Neural cell (in vitro differentiated cells): ENCODE results near the gene MUC6. TPM values are rescaled to one million over a fixed set of nuclear protein-coding genes. Genes with fewer than 3 reads are reported as not detected.

Source experiments
- H2AFZ ChIP-seq: fragments of 200-600, 300-800 bp; sonication (generic), shearing (Covaris generic); 2 replicates; pipeline ENCODE4 v1.6.0; 2014; ENCODE audit warnings: low read depth, mild to moderate bottlenecking, antibody characterized with exemption, low read length, moderate library complexity
- H3F3A ChIP-seq: fragments of 200-600 bp; shearing (Covaris generic); 2 replicates; pipeline ENCODE4 v1.6.1; 2016; ENCODE audit warnings: mild to moderate bottlenecking, moderate library complexity, mixed read lengths, antibody characterized with exemption, low read length; ENCODE audit not compliant: insufficient read depth, poor library complexity, severe bottlenecking
- H3K27ac ChIP-seq: fragments of 200-600, 300-800 bp; sonication (generic), shearing (Covaris generic); 2 replicates; pipeline ENCODE4 v1.5.1; 2014; ENCODE audit warnings: mild to moderate bottlenecking, low read length, moderate library complexity
- H3K27me3 ChIP-seq: fragments of 300-800, 200-600 bp; sonication (generic), shearing (Covaris generic); 2 replicates; pipeline ENCODE4 v1.6.0; 2014; ENCODE audit warnings: mild to moderate bottlenecking, low read depth, low read length, moderate library complexity; ENCODE audit not compliant: insufficient read depth
- H3K36me3 ChIP-seq: fragments of 300-800, 200-600 bp; sonication (generic), shearing (Covaris generic); 2 replicates; pipeline ENCODE4 v1.5.1; 2014; ENCODE audit warnings: mild to moderate bottlenecking, antibody characterized with exemption, low read length, moderate library complexity; ENCODE audit not compliant: insufficient read depth
- H3K4me2 ChIP-seq: fragments of 300-800, 200-600 bp; sonication (generic), shearing (Covaris generic); 2 replicates; pipeline ENCODE4 v1.6.0; 2014; ENCODE audit warnings: mild to moderate bottlenecking, low read length
- H3K4me3 ChIP-seq: fragments of 300-800, 200-600 bp; sonication (generic), shearing (Covaris generic); 2 replicates; pipeline ENCODE4 v1.5.1; 2014; ENCODE audit warnings: mild to moderate bottlenecking, low read length, moderate library complexity
- H3K79me2 ChIP-seq: fragments of 200-600 bp; shearing (Covaris generic); replicated peaks from 2 replicates; pipeline ENCODE4 v1.6.0; 2014; ENCODE audit warnings: mild to moderate bottlenecking, low read length, moderate library complexity; ENCODE audit not compliant: insufficient read depth
- H3K9ac ChIP-seq: fragments of 300-800, 200-600 bp; sonication (generic), shearing (Covaris generic); 2 replicates; pipeline ENCODE4 v1.6.1; 2016; ENCODE audit warnings: mild to moderate bottlenecking, low read length, mixed read lengths
- H3K9me2 ChIP-seq: fragments of 200-600 bp; shearing (Covaris generic); 2 replicates; pipeline ENCODE4 v1.6.1; 2016; ENCODE audit warnings: mild to moderate bottlenecking, low read length, mixed read lengths; ENCODE audit not compliant: insufficient read depth
- H3K9me3 ChIP-seq: fragments of 200-600, 300-800 bp; sonication (generic), shearing (Covaris generic); 2 replicates; pipeline ENCODE4 v1.6.1; 2016; ENCODE audit warnings: mild to moderate bottlenecking, mixed run types, low read length, moderate library complexity, mixed read lengths
- H4K20me1 ChIP-seq: fragments of 200-600 bp; shearing (Covaris generic); 2 replicates; pipeline ENCODE4 v1.6.1; 2016; ENCODE audit warnings: mild to moderate bottlenecking, mixed run types; ENCODE audit not compliant: insufficient read depth
- EP300 ChIP-seq: fragments of 450-650 bp; conservative IDR thresholded peaks from 2 replicates; pipeline ENCODE4 v1.6.1; 2014; ENCODE audit warnings: antibody characterized with exemption, mild to moderate bottlenecking, moderate library complexity; ENCODE audit not compliant: poor library complexity, severe bottlenecking
- EZH2 ChIP-seq: fragments of 200-600, 300-800 bp; shearing (Covaris generic), sonication (generic); IDR thresholded peaks from 2 replicates; pipeline ENCODE4 v1.6.1; 2014; ENCODE audit warnings: antibody characterized with exemption, low read length, borderline replicate concordance, mild to moderate bottlenecking; ENCODE audit not compliant: insufficient read depth, poor library complexity, severe bottlenecking
- MXI1 ChIP-seq: fragments of 450-650 bp; conservative IDR thresholded peaks from 2 replicates; pipeline ENCODE4 v1.6.1; 2014; ENCODE audit warnings: antibody characterized with exemption, mild to moderate bottlenecking; ENCODE audit not compliant: poor library complexity, severe bottlenecking
- POLR2AphosphoS5 ChIP-seq: IDR thresholded peaks from 2 replicates; pipeline ENCODE4 v1.6.1; 2012
- RAD21 ChIP-seq: fragments of 450-650 bp; conservative IDR thresholded peaks from 2 replicates; pipeline ENCODE4 v1.6.1; 2014; ENCODE audit warnings: antibody characterized with exemption, mild to moderate bottlenecking, moderate library complexity
- SMC3 ChIP-seq: fragments of 450-650 bp; conservative IDR thresholded peaks from 2 replicates; pipeline ENCODE4 v1.6.1; 2014; ENCODE audit warnings: antibody characterized with exemption, mild to moderate bottlenecking, moderate library complexity; ENCODE audit not compliant: poor library complexity
- polyA plus RNA-seq: library from polyadenylated mRNA; depleted of rRNA; stranded (reverse); fragments of >200 nt; gene quantifications from 2 replicates; pipeline ENCODE4 v1.2.3, GENCODE V29; 2014

Gene MUC6
- polyA plus RNA-seq, 1 donor from 2014 or later: not detected

DNA sequence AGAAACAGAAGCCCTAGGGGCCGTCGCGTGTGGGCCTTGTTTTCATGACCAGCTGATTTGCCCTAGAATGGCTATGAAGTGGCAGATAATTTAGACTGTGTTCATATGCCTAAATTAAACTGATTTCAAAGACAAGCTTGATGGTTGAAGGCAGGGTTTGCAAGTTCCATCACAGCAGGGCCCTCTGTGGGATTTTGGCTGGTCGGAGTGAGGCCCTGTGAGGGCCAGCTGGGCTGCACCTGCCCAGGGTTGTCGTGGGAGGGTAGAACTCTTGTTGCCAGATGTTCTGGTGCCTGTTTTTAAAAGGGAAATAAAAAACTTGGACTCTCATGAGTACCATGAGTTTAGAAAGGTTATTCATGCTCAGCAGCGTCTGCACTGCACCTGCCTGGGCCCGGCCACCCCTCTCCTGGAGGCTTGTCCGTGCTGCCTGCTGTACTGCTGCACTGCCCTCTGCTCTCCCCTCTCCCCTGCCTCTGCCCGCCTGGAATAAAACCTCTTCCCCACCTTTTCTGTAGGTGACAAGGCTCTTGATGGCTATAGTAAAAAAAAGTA, 66.8 kb downstream of the MUC6 start:
- no peaks in the 10 kb centered on the region for H3F3A ChIP-seq
- no peaks in the 10 kb centered on the region for H3K36me3 ChIP-seq
- no peak overlapping the region for H3K27ac ChIP-seq

DNA sequence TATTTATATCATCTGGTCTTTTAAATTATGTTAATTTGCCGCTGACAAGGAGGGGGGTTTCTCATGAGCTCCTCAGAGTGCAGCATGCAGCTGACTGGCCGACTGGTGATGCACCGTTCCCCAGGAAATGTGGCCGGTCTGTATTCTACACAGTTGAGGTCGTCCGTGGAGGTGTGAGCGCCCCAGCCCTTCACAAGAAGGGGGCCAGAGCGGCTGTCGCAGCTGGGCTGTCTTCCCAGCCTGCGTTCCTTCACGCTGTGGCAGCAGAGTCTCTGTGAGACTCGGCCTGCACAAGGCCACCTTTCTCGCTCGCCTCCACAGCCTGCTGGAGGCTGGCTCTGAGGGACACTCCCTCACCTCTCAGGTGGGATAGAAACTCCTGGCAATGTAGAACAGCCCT, 67.7 kb downstream of the MUC6 start:
- H3K9ac ChIP-seq: no peak overlapping the region
- H3K27me3 ChIP-seq: no peaks in the 10 kb centered on the region
- H3K9me3 ChIP-seq: no peaks in the 10 kb centered on the region
- H2AFZ ChIP-seq: no peak overlapping the region
- H3F3A ChIP-seq: no peaks in the 10 kb centered on the region
- H3K27ac ChIP-seq: no peak overlapping the region
- H3K4me2 ChIP-seq: no peak overlapping the region
- H3K36me3 ChIP-seq: no peaks in the 10 kb centered on the region
- no peaks in the 10 kb centered on the region for H3K9me2 ChIP-seq
- H4K20me1 ChIP-seq: no peaks in the 10 kb centered on the region
- H3K79me2 ChIP-seq: no peaks in the 10 kb centered on the region
- no peak overlapping the region for H3K4me3 ChIP-seq
- TF ChIP-seq SMC3 (no peak), RAD21 (no peak), POLR2AphosphoS5 (no peak), MXI1 (no peak)

More for the DNA sequence above, 66.8 kb downstream of the MUC6 start:
- no peak overlapping the region for H3K9ac ChIP-seq
- H3K4me3 ChIP-seq: no peak overlapping the region
- no peak overlapping the region for H3K4me2 ChIP-seq
- H3K27me3 ChIP-seq: no peaks in the 10 kb centered on the region
- H4K20me1 ChIP-seq: no peaks in the 10 kb centered on the region
- no peak for TF ChIP-seq EZH2
- no peaks in the 10 kb centered on the region for H3K9me3 ChIP-seq
- no peaks in the 10 kb centered on the region for H3K9me2 ChIP-seq
- H3K79me2 ChIP-seq: no peaks in the 10 kb centered on the region
- no peak overlapping the region for H2AFZ ChIP-seq

DNA sequence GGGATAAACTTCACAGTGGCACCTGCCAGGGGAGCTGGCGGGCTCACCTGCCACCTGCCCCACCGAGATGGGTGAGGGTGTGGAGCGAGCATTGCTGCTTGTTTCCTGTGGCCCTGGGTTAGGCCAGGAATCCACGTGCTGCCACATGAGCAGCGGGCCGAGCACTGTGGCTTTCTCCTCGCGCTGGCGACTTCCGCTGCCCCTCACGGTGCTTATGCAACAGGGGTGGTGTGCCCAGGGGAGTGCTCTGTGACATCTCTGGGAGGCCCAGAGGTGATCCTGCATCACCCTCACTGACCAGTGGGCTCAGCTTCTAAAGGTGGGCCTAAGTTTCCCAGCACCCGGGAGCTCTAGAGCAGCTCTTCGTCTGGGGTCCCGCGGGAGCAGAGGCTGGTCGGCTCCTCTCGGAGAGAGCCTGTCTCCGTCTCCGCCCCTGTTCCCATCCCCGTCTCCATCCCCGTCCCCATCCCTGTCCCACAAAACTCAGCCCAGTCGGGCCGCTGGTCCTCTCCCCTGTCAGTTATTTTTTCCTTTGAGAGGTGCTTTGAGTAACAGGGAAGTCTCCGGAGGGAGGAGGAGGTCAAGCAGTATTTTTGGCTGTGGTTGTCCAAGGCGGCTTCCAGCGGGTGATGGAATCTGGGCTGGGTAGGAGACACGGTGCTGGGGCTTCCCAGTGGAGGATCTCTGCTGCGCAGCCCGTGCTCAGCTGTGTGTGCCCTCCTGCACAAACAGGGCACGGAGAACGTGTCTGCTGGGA, 68.3 kb downstream of the MUC6 start:
- Histone ChIP-seq H3K9ac (no peak overlapping the region), H3K36me3 (no peaks in the 10 kb centered on the region), H2AFZ (no peak overlapping the region), H3K9me2 (no peaks in the 10 kb centered on the region), H3K79me2 (no peaks in the 10 kb centered on the region), H3K4me2 (no peak overlapping the region), H3K27me3 (no peaks in the 10 kb centered on the region), H4K20me1 (no peaks in the 10 kb centered on the region), H3K9me3 (no peaks in the 10 kb centered on the region), H3K27ac (no peak overlapping the region), H3K4me3 (no peak overlapping the region), H3F3A (no peaks in the 10 kb centered on the region)
- TF ChIP-seq RAD21: no peak
- no peak for TF ChIP-seq EP300

DNA sequence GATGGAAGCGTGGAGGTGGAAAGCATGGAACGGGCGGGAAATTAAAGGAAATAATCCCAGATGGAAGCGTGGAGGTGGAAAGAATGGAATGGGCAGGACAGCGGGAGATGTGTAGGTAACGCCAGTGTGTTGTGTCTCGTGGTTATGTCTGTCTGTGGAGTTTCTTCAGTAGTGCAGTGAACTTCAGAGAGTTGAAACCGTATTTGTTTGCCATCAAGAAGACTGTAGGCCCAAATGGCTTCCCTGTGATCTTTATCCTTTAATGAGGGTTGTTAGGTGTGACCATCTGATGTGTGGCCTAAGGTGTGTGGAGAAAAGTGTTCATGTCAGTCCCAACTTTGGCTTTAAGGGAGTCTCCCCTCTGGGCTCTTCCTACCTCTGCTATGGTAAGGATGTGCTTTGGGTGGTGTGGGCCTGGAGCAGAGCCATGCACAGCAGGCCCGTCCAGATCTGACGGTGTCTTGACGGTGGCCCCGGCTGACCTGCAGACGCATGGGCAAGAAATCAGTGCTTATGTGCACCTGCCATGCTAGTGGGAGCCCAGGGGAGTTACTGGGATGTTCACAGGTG, 71.2 kb downstream of the MUC6 start:
- H3K36me3 ChIP-seq: no peaks in the 10 kb centered on the region

More for the DNA sequence above, 71.2 kb downstream of the MUC6 start:
- Histone ChIP-seq H3K4me2 (no peak overlapping the region), H3F3A (no peaks in the 10 kb centered on the region), H3K9ac (no peak overlapping the region), H4K20me1 (no peaks in the 10 kb centered on the region), H2AFZ (no peak overlapping the region), H3K79me2 (no peaks in the 10 kb centered on the region), H3K9me2 (no peaks in the 10 kb centered on the region), H3K4me3 (no peak overlapping the region), H3K9me3 (no peaks in the 10 kb centered on the region), H3K27ac (no peak overlapping the region), H3K27me3 (no peaks in the 10 kb centered on the region)
- TF ChIP-seq SMC3: no peak
